ENCODE measurements around the gene HMBS. TPM values are rescaled to one million over a fixed set of nuclear protein-coding genes. Genes with fewer than 3 reads are reported as not detected.

HMBS gene
- total RNA-seq, 2 donors from 2014 or later = 9.2 to 14.3 TPM

DNA sequence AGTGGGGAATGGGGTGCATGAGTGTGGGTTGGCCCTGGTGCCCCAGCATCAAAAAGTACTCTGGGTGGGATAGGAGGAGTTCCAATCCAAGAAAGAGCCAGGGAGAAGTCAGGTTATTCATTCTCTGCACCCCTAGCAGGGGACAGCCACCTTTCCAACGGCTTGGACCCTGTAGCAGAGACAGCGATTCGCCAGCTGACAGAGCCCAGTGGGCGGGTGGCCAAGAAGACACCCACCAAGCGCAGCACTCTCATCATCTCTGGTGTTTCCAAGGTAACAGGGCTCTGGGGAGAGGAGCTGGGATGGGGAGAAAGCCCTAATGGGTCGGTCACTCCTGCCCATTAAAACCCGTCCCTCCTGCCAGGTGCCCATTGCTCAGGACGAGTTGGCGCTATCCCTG is 29.0 kb downstream of the HMBS start:
- H3K9me3 ChIP-seq = no peaks in the 10 kb centered on the region
- DNase-seq (ENCODE audit: low spot score) = no peak
- H3K27ac ChIP-seq = no peak overlapping the region
- H3K4me1 ChIP-seq (replicated peaks) = no peaks in the 10 kb centered on the region
- H3K4me3 ChIP-seq = no peak overlapping the region
- intact Hi-C loops (cut with DNase I) = no loop called here
- peaks cover 0 to 12% of the 10 kb centered on the region in 2 donors for H3K36me3 ChIP-seq
- no peaks in the 10 kb centered on the region for H3K27me3 ChIP-seq (replicated peaks; ENCODE audit: insufficient read depth)
- WGBS = 93% methylated on average over 6 of the region's 9 CpGs
- TF ChIP-seq POLR2A (IDR thresholded peaks at IDR 0.05) = no peak
- TF ChIP-seq, protein P1, sequence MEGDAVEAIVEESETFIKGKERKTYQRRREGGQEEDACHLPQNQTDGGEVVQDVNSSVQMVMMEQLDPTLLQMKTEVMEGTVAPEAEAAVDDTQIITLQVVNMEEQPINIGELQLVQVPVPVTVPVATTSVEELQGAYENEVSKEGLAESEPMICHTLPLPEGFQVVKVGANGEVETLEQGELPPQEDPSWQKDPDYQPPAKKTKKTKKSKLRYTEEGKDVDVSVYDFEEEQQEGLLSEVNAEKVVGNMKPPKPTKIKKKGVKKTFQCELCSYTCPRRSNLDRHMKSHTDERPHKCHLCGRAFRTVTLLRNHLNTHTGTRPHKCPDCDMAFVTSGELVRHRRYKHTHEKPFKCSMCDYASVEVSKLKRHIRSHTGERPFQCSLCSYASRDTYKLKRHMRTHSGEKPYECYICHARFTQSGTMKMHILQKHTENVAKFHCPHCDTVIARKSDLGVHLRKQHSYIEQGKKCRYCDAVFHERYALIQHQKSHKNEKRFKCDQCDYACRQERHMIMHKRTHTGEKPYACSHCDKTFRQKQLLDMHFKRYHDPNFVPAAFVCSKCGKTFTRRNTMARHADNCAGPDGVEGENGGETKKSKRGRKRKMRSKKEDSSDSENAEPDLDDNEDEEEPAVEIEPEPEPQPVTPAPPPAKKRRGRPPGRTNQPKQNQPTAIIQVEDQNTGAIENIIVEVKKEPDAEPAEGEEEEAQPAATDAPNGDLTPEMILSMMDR (IDR thresholded peaks at IDR 0.05) = no peak
- no peak for TF ChIP-seq POLR2AphosphoS5 (IDR thresholded peaks at IDR 0.05)

DNA sequence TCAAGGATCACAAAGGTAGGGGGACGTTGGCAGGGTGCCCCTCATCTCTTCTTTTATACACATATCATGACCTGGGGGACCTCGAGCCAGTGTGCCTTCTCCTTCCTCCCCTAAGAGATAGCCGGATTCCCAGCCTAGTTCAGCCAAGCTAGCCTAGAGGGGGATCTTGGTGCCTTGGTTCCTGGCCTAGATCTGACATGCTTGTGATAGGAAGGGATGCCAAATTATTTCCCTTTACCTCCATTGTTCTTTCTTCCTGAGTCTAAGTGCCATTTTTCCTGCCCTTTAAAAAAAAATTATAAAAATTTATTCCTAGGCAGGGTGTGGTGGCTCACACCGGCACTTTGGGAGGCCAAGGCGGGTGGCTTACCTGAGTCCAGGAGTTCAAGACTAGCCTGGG is 29.7 kb downstream of the HMBS start:
- H3K27ac ChIP-seq = no peak overlapping the region
- no peaks in the 10 kb centered on the region for H3K4me1 ChIP-seq (replicated peaks)
- DNase-seq (ENCODE audit: low spot score) = no peak
- peaks cover 0 to 12% of the 10 kb centered on the region in 2 donors for H3K36me3 ChIP-seq
- intact Hi-C loops (cut with DNase I) = no loop called here
- 85% methylated on average over 5 of the region's 5 CpGs for WGBS
- TF ChIP-seq POLR2A (IDR thresholded peaks at IDR 0.05) (no peak), POLR2AphosphoS5 (IDR thresholded peaks at IDR 0.05) (no peak)
- TF ChIP-seq, protein P1 (IDR thresholded peaks at IDR 0.05) = no peak
- no peaks in the 10 kb centered on the region for H3K9me3 ChIP-seq
- H3K4me3 ChIP-seq = no peak overlapping the region
- no peaks in the 10 kb centered on the region for H3K27me3 ChIP-seq (replicated peaks; ENCODE audit: insufficient read depth)

DNA sequence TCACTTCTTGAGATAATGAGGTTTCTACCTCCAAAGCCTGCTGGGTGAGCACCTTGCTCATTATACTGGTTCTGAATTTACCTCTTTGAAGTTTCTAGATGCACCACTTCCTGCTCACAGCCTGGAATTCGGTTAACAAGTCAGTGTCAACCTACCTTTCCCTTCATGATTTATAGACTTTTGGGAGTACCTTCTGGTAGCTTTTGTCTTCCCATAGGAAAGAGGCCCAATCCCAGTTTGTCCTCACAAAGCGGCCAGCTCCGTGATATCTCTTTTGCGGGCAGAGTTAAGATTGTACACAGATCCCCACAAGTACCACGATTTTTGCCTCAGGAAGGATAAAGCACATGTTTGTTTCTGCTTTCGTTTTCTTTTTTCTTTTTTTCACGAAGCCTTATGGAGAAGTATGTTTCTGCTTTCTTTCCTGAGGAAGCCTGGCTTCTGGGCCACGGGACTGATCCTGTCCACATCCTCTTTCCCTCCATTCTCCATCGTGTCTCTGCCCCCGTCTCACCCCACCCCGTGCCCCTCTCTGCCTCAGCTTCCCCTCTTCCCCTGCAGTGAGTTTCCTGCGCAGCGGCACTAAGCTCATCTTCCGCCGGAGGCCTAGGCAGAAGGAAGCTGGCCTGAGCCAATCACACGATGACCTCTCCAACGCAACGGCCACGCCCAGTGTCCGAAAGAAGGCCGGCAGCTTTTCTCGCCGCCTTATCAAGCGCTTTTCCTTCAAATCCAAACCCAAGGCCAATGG is 31.0 kb downstream of the HMBS start:
- no peak overlapping the region for H3K27ac ChIP-seq
- H3K9me3 ChIP-seq = no peaks in the 10 kb centered on the region
- peaks cover 2% of the 10 kb centered on the region for H3K4me1 ChIP-seq (replicated peaks)
- DNase-seq (ENCODE audit: low spot score) = no peak
- intact Hi-C loops (cut with DNase I) = no loop called here
- WGBS = 65% methylated on average over 24 of the region's 24 CpGs
- no peak overlapping the region for H3K4me3 ChIP-seq
- no peaks in the 10 kb centered on the region for H3K27me3 ChIP-seq (replicated peaks; ENCODE audit: insufficient read depth)
- TF ChIP-seq POLR2A (IDR thresholded peaks at IDR 0.05) (no peak), POLR2AphosphoS5 (IDR thresholded peaks at IDR 0.05) (no peak)
- TF ChIP-seq, protein P1 (IDR thresholded peaks at IDR 0.05) = no peak
- peaks cover 0 to 12% of the 10 kb centered on the region in 2 donors for H3K36me3 ChIP-seq

DNA sequence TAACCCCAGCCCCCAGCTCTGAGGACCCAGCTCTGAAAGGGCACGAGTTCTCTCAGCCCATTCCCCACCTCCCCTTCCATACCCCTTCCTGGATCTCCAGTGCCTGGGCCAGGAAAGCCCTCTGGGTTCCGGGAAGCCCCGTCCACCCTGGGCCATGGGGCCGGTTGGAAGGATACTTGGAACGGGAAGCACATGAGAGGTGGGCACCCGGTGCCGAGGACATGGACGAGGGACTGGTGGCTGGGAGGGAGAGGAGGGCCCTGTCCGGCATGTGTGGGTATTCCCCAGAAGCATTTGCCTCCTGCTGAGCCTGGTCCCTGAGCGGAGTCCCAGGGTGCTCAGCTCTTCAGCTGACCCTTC is 31.5 kb downstream of the HMBS start:
- DNase-seq (ENCODE audit: low spot score) = no peak
- intact Hi-C loops (cut with DNase I) = no loop called here
- peaks cover 0 to 12% of the 10 kb centered on the region in 2 donors for H3K36me3 ChIP-seq

DNA sequence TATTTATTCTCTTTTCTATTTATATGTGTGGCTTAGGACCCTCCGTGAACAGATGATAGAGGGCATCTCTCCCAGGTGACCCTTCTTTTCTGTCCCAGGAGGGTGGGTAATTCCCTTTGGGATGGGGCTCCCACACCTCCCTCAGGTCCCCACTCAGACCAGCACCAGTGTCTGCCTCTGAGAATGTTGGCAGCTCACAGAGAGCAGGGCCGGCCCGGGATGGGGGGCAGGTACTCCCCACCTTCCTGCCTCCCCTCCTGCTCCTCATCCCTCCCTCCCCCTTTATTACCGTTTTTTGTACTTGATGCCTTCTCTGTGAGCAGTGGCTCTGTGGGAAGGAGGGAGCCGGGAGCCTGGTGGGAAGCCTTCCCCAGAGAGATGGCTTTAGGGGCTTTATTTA is 31.9 kb downstream of the HMBS start:
- intact Hi-C loops (cut with DNase I) = no loop called here
- Histone ChIP-seq H3K9me3 (no peaks in the 10 kb centered on the region), H3K4me3 (no peak overlapping the region), H3K27me3 (replicated peaks; ENCODE audit: insufficient read depth) (no peaks in the 10 kb centered on the region), H3K27ac (no peak overlapping the region), H3K36me3 (peaks cover 0 to 10% of the 10 kb centered on the region in 2 donors), H3K4me1 (replicated peaks) (peaks cover 2% of the 10 kb centered on the region)
- no peak for DNase-seq (ENCODE audit: low spot score)
- 61% methylated on average over 5 of the region's 5 CpGs for WGBS
- TF ChIP-seq, protein P1 (IDR thresholded peaks at IDR 0.05) = no peak
- TF ChIP-seq POLR2A (IDR thresholded peaks at IDR 0.05) (no peak), POLR2AphosphoS5 (IDR thresholded peaks at IDR 0.05) (no peak)

More for the DNA sequence above, 31.5 kb downstream of the HMBS start:
- Histone ChIP-seq H3K4me3 (no peak overlapping the region), H3K4me1 (replicated peaks) (peaks cover 2% of the 10 kb centered on the region), H3K27me3 (replicated peaks; ENCODE audit: insufficient read depth) (no peaks in the 10 kb centered on the region), H3K9me3 (no peaks in the 10 kb centered on the region), H3K27ac (no peak overlapping the region)
- TF ChIP-seq POLR2AphosphoS5 (IDR thresholded peaks at IDR 0.05) = no peak
- WGBS = 85% methylated on average over 10 of the region's 10 CpGs

Measured in prostate gland (tissue), 2 donors.